ENCODE measurements around the gene SPOCK1. TPM values are rescaled to one million over a fixed set of nuclear protein-coding genes. Genes with fewer than 3 reads are reported as not detected.

SPOCK1 gene
- total RNA-seq, 1 experiment from 2014 or later, result 4.0 TPM

GRCh38 chr5:137195483-137195882, 303.6 kb downstream of the SPOCK1 start:
- no peak for DNase-seq (ENCODE audit: low spot score)
- ChIA-PET POLR2A (ENCODE audit: low non-redundant PET) (no interaction called here), CTCF (no interaction called here)
- BruUV-seq (replicated peaks), result no TSS peak
- Histone ChIP-seq H3K4me3 (ENCODE audit: low read depth, low read length, poor library complexity, severe bottlenecking) (no peak overlapping the region), H3K27ac (ENCODE audit: low read depth, low read length, poor library complexity, severe bottlenecking) (no peak overlapping the region), H3K9me3 (ENCODE audit: low read depth, low read length, poor library complexity, severe bottlenecking) (no peaks in the 10 kb centered on the region), H3K36me3 (ENCODE audit: insufficient read depth, low read length, poor library complexity, severe bottlenecking) (no peaks in the 10 kb centered on the region), H3K4me1 (ENCODE audit: insufficient read depth, low read length, poor library complexity, severe bottlenecking) (no peaks in the 10 kb centered on the region), H3K27me3 (replicated peaks; ENCODE audit: insufficient read depth, low read depth, low read length, poor library complexity) (peaks cover 10% of the 10 kb centered on the region)
- TF ChIP-seq EZH2 (IDR thresholded peaks at IDR 0.05; ENCODE audit: borderline replicate concordance, low read depth, low read length, poor library complexity, severe bottlenecking), result no peak
- no peak for TF ChIP-seq CTCF (conservative IDR thresholded peaks at IDR 0.05; ENCODE audit: low read depth, low read length)
- intact Hi-C loops (cut with micrococcal nuclease; ENCODE audit: unreplicated experiment), result no loop called here

- H3K4me1 ChIP-seq (ENCODE audit: insufficient read depth, low read length, poor library complexity, severe bottlenecking), result no peaks in the 10 kb centered on the region
- ChIA-PET CTCF (no interaction called here), POLR2A (ENCODE audit: low non-redundant PET) (no interaction called here)
- H3K27me3 ChIP-seq (replicated peaks; ENCODE audit: insufficient read depth, low read depth, low read length, poor library complexity), result peaks cover 4% of the 10 kb centered on the region
- no peaks in the 10 kb centered on the region for H3K36me3 ChIP-seq (ENCODE audit: insufficient read depth, low read length, poor library complexity, severe bottlenecking)
- intact Hi-C loops (cut with micrococcal nuclease; ENCODE audit: unreplicated experiment), result no loop called here
- BruUV-seq (replicated peaks), result no TSS peak
- no peak overlapping the region for H3K27ac ChIP-seq (ENCODE audit: low read depth, low read length, poor library complexity, severe bottlenecking)
- no peak for TF ChIP-seq EZH2 (IDR thresholded peaks at IDR 0.05; ENCODE audit: borderline replicate concordance, low read depth, low read length, poor library complexity, severe bottlenecking)
- no peak for DNase-seq (ENCODE audit: low spot score)
- no peak overlapping the region for H3K4me3 ChIP-seq (ENCODE audit: low read depth, low read length, poor library complexity, severe bottlenecking)
- no peaks in the 10 kb centered on the region for H3K9me3 ChIP-seq (ENCODE audit: low read depth, low read length, poor library complexity, severe bottlenecking)
Observed at GRCh38 chr5:137194300-137194699, 304.8 kb downstream of the SPOCK1 start.

- no peak for TF ChIP-seq EZH2 (IDR thresholded peaks at IDR 0.05; ENCODE audit: borderline replicate concordance, low read depth, low read length, poor library complexity, severe bottlenecking)
- TF ChIP-seq CTCF (conservative IDR thresholded peaks at IDR 0.05; ENCODE audit: low read depth, low read length), result no peak
- no peaks in the 10 kb centered on the region for H3K9me3 ChIP-seq (ENCODE audit: low read depth, low read length, poor library complexity, severe bottlenecking)
- H3K4me3 ChIP-seq (ENCODE audit: low read depth, low read length, poor library complexity, severe bottlenecking), result no peak overlapping the region
- H3K27me3 ChIP-seq (replicated peaks; ENCODE audit: insufficient read depth, low read depth, low read length, poor library complexity), result no peaks in the 10 kb centered on the region
- ChIA-PET POLR2A (ENCODE audit: low non-redundant PET) (no interaction called here), CTCF (interaction anchor here (0.6 kb wide), 1 partner anchor 11 kb away, joined by 3 read pairs; no protein-coding TSS in a partner anchor)
- no peak overlapping the region for H3K27ac ChIP-seq (ENCODE audit: low read depth, low read length, poor library complexity, severe bottlenecking)
- H3K36me3 ChIP-seq (ENCODE audit: insufficient read depth, low read length, poor library complexity, severe bottlenecking), result no peaks in the 10 kb centered on the region
- DNase-seq (ENCODE audit: low spot score), result no peak
- H3K4me1 ChIP-seq (ENCODE audit: insufficient read depth, low read length, poor library complexity, severe bottlenecking), result no peaks in the 10 kb centered on the region
- intact Hi-C loops (cut with micrococcal nuclease; ENCODE audit: unreplicated experiment), result no loop called here
- BruUV-seq (replicated peaks), result no TSS peak
Observed at GRCh38 chr5:137192293-137192743, 306.8 kb downstream of the SPOCK1 start.

- H3K9me3 ChIP-seq (ENCODE audit: low read depth, low read length, poor library complexity, severe bottlenecking), result no peaks in the 10 kb centered on the region
- H3K36me3 ChIP-seq (ENCODE audit: insufficient read depth, low read length, poor library complexity, severe bottlenecking), result no peaks in the 10 kb centered on the region
- no peak overlapping the region for H3K4me3 ChIP-seq (ENCODE audit: low read depth, low read length, poor library complexity, severe bottlenecking)
- POLR2A ChIA-PET (ENCODE audit: low non-redundant PET), result no interaction called here
- peaks cover 6% of the 10 kb centered on the region for H3K27me3 ChIP-seq (replicated peaks; ENCODE audit: insufficient read depth, low read depth, low read length, poor library complexity)
- TF ChIP-seq CTCF (conservative IDR thresholded peaks at IDR 0.05; ENCODE audit: low read depth, low read length), result no peak
- no peak for TF ChIP-seq EZH2 (IDR thresholded peaks at IDR 0.05; ENCODE audit: borderline replicate concordance, low read depth, low read length, poor library complexity, severe bottlenecking)
- no TSS peak for BruUV-seq (replicated peaks)
- CTCF ChIA-PET, result no interaction called here
- no peak for DNase-seq (ENCODE audit: low spot score)
- no peak overlapping the region for H3K27ac ChIP-seq (ENCODE audit: low read depth, low read length, poor library complexity, severe bottlenecking)
- intact Hi-C loops (cut with micrococcal nuclease; ENCODE audit: unreplicated experiment), result no loop called here
- H3K4me1 ChIP-seq (ENCODE audit: insufficient read depth, low read length, poor library complexity, severe bottlenecking), result no peaks in the 10 kb centered on the region
Observed at GRCh38 chr5:137191179-137191578, 307.9 kb downstream of the SPOCK1 start.

All from A673 (cell line).